ENCODE results near the gene FOXK1. TPM values are rescaled to one million over a fixed set of nuclear protein-coding genes. Genes with fewer than 3 reads are reported as not detected.
A peak's percentile ranks its signal among the peaks of the same experiment; 100 is the strongest.
"Not testable (repeated sequence)": the region's sequence is repeated elsewhere in the genome, so short reads cannot be mapped to it uniquely, and the experiment has no call there.

FOXK1 gene
- total RNA-seq, 1 donor from 2014 or later, result 41.7 TPM

DNA sequence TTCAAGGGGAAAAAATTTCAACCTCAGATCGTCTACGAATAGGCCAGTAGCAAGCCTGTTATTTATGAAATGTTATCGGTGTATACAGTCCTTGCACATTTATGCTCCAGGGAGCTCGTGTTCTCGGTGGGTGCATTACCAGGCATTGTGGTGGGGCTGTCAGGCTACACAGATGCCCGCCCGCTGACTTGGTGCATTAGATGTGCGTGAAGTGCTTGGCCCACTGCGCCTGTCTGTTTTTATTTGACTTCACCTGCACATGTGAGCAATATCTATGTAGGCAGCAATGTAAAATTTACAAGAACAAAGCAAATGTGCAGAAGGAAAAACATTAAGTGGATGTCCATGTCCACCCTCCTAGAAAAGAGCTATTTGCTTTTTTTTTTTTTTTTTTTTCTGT lies 2.8 kb downstream of the FOXK1 start:
- peak overlapping the region; percentile 97 for H3K4me3 Mint-ChIP-seq (ENCODE audit: unreplicated experiment)
- DNase-seq, result no peak
- H3K27me3 Mint-ChIP-seq (ENCODE audit: unreplicated experiment), result peaks cover 2% of the 10 kb centered on the region
- peaks cover 4% of the 10 kb centered on the region for H3K36me3 Mint-ChIP-seq (ENCODE audit: unreplicated experiment)
- no peak for TF ChIP-seq CTCF (IDR thresholded peaks at IDR 0.05; ENCODE audit: partially characterized antibody, unreplicated experiment)
- H3K4me1 Mint-ChIP-seq (ENCODE audit: low read depth, unreplicated experiment), result peaks cover 16% of the 10 kb centered on the region
- H3K27ac Mint-ChIP-seq (ENCODE audit: unreplicated experiment), result peak overlapping the region; percentile 75
- peaks cover 6% of the 10 kb centered on the region for H3K9me3 Mint-ChIP-seq (ENCODE audit: unreplicated experiment)

- not testable (repeated sequence) for DNase-seq; H3K36me3 Mint-ChIP-seq (ENCODE audit: unreplicated experiment); H3K4me3 Mint-ChIP-seq (ENCODE audit: unreplicated experiment); H3K27ac Mint-ChIP-seq (ENCODE audit: unreplicated experiment); H3K9me3 Mint-ChIP-seq (ENCODE audit: unreplicated experiment); H3K27me3 Mint-ChIP-seq (ENCODE audit: unreplicated experiment)
- peaks cover 18% of the 10 kb centered on the region for H3K4me1 Mint-ChIP-seq (ENCODE audit: low read depth, unreplicated experiment)
These were observed 3.6 kb downstream of the FOXK1 start for GRCh38 chr7:4685676-4686075.

DNA sequence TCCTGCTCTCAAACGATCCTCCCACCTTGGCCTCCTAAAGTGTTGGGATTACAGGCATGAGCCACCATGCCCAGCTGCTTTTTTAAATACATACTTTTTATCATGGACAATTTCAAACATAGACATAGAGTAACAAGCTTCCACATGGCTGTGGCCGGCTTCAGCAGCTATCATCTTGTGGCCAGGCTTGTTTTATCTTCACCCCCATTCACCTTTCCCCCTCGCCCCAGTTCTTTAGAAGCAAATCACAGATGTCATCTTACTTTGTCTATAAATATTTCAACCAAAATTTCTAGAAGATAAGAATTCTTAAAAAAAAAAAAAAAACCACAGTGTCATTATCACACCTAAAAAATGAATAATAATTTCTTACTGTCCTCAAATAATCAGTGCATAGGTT lies 5.9 kb downstream of the FOXK1 start:
- H3K27ac Mint-ChIP-seq (ENCODE audit: unreplicated experiment), result no peak overlapping the region
- peaks cover 4% of the 10 kb centered on the region for H3K36me3 Mint-ChIP-seq (ENCODE audit: unreplicated experiment)
- no peak for DNase-seq
- no peak overlapping the region for H3K4me3 Mint-ChIP-seq (ENCODE audit: unreplicated experiment)
- peaks cover 6% of the 10 kb centered on the region for H3K9me3 Mint-ChIP-seq (ENCODE audit: unreplicated experiment)
- peaks cover 21% of the 10 kb centered on the region for H3K4me1 Mint-ChIP-seq (ENCODE audit: low read depth, unreplicated experiment)
- H3K27me3 Mint-ChIP-seq (ENCODE audit: unreplicated experiment), result peaks cover 2% of the 10 kb centered on the region
- no peak for TF ChIP-seq CTCF (IDR thresholded peaks at IDR 0.05; ENCODE audit: partially characterized antibody, unreplicated experiment)

- Mint-ChIP-seq H3K27ac (ENCODE audit: unreplicated experiment) (no peak overlapping the region), H3K4me3 (ENCODE audit: unreplicated experiment) (no peak overlapping the region), H3K27me3 (ENCODE audit: unreplicated experiment) (no peaks in the 10 kb centered on the region), H3K36me3 (ENCODE audit: unreplicated experiment) (peaks cover under 1% of the 10 kb centered on the region), H3K4me1 (ENCODE audit: low read depth, unreplicated experiment) (peaks cover 18% of the 10 kb centered on the region), H3K9me3 (ENCODE audit: unreplicated experiment) (peaks cover 4% of the 10 kb centered on the region)
- no peak for DNase-seq
- no peak for TF ChIP-seq CTCF (IDR thresholded peaks at IDR 0.05; ENCODE audit: partially characterized antibody, unreplicated experiment)
These were observed 7.1 kb downstream of the FOXK1 start for GRCh38 chr7:4689151-4689550.

- H3K4me3 Mint-ChIP-seq (ENCODE audit: unreplicated experiment), result no peak overlapping the region
- no peak for DNase-seq
- H3K27me3 Mint-ChIP-seq (ENCODE audit: unreplicated experiment), result no peaks in the 10 kb centered on the region
- peaks cover 4% of the 10 kb centered on the region for H3K9me3 Mint-ChIP-seq (ENCODE audit: unreplicated experiment)
- no peak for TF ChIP-seq CTCF (IDR thresholded peaks at IDR 0.05; ENCODE audit: partially characterized antibody, unreplicated experiment)
- no peaks in the 10 kb centered on the region for H3K36me3 Mint-ChIP-seq (ENCODE audit: unreplicated experiment)
- peaks cover 17% of the 10 kb centered on the region for H3K4me1 Mint-ChIP-seq (ENCODE audit: low read depth, unreplicated experiment)
- H3K27ac Mint-ChIP-seq (ENCODE audit: unreplicated experiment), result no peak overlapping the region
These were observed 7.6 kb downstream of the FOXK1 start for GRCh38 chr7:4689668-4690067.

All from glutamatergic neuron (in vitro differentiated cells).